ENCODE measurements around the gene C5orf47.

DNA sequence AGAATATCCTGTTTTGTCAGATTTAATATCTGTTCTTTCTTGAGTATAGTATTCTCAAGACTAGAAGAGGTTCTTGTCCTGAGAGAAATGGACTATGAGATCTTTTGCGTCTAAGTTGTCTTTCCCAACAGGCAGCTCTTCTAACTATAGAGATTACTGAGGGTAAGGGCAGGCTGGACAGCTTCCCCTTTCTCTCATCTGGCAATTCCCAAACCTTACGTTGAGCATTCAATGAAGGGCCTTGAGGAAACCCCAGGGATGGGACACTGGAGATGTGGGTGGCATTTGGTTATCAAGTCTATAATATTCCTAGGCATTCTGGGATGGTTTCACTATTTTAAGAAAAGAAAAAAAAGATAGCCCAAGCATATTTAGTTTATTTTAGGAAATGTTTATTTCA, 28.0 kb upstream of the C5orf47 start:
- TF ChIP-seq FOXM1 (IDR thresholded peaks at IDR 0.05; ENCODE audit: low read depth) (no peak), RFX5 (IDR thresholded peaks at IDR 0.05; ENCODE audit: low read length) (no peak), GATA2 (CRISPR knock-in tag; IDR thresholded peaks at IDR 0.05) (no peak), TAF1 (IDR thresholded peaks at IDR 0.05; ENCODE audit: borderline replicate concordance, low read depth, low read length) (no peak), CHD2 (IDR thresholded peaks at IDR 0.05; ENCODE audit: low read length, partially characterized antibody) (no peak), POLR2AphosphoS5 (IDR thresholded peaks at IDR 0.05; ENCODE audit: low read depth, low read length) (no peak), JUND (IDR thresholded peaks at IDR 0.05) (no peak), RCOR1 (IDR thresholded peaks at IDR 0.05; ENCODE audit: low read length) (no peak)
- TF ChIP-seq, protein P1, sequence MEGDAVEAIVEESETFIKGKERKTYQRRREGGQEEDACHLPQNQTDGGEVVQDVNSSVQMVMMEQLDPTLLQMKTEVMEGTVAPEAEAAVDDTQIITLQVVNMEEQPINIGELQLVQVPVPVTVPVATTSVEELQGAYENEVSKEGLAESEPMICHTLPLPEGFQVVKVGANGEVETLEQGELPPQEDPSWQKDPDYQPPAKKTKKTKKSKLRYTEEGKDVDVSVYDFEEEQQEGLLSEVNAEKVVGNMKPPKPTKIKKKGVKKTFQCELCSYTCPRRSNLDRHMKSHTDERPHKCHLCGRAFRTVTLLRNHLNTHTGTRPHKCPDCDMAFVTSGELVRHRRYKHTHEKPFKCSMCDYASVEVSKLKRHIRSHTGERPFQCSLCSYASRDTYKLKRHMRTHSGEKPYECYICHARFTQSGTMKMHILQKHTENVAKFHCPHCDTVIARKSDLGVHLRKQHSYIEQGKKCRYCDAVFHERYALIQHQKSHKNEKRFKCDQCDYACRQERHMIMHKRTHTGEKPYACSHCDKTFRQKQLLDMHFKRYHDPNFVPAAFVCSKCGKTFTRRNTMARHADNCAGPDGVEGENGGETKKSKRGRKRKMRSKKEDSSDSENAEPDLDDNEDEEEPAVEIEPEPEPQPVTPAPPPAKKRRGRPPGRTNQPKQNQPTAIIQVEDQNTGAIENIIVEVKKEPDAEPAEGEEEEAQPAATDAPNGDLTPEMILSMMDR (IDR thresholded peaks at IDR 0.05), result no peak
- TF ChIP-seq, protein P2, sequence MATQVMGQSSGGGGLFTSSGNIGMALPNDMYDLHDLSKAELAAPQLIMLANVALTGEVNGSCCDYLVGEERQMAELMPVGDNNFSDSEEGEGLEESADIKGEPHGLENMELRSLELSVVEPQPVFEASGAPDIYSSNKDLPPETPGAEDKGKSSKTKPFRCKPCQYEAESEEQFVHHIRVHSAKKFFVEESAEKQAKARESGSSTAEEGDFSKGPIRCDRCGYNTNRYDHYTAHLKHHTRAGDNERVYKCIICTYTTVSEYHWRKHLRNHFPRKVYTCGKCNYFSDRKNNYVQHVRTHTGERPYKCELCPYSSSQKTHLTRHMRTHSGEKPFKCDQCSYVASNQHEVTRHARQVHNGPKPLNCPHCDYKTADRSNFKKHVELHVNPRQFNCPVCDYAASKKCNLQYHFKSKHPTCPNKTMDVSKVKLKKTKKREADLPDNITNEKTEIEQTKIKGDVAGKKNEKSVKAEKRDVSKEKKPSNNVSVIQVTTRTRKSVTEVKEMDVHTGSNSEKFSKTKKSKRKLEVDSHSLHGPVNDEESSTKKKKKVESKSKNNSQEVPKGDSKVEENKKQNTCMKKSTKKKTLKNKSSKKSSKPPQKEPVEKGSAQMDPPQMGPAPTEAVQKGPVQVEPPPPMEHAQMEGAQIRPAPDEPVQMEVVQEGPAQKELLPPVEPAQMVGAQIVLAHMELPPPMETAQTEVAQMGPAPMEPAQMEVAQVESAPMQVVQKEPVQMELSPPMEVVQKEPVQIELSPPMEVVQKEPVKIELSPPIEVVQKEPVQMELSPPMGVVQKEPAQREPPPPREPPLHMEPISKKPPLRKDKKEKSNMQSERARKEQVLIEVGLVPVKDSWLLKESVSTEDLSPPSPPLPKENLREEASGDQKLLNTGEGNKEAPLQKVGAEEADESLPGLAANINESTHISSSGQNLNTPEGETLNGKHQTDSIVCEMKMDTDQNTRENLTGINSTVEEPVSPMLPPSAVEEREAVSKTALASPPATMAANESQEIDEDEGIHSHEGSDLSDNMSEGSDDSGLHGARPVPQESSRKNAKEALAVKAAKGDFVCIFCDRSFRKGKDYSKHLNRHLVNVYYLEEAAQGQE (IDR thresholded peaks at IDR 0.05; ENCODE audit: low read depth, low read length), result no peak
- TF ChIP-seq, protein P3, sequence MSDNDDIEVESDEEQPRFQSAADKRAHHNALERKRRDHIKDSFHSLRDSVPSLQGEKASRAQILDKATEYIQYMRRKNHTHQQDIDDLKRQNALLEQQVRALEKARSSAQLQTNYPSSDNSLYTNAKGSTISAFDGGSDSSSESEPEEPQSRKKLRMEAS (IDR thresholded peaks at IDR 0.05; ENCODE audit: low read depth), result no peak
- TF ChIP-seq, protein P4, sequence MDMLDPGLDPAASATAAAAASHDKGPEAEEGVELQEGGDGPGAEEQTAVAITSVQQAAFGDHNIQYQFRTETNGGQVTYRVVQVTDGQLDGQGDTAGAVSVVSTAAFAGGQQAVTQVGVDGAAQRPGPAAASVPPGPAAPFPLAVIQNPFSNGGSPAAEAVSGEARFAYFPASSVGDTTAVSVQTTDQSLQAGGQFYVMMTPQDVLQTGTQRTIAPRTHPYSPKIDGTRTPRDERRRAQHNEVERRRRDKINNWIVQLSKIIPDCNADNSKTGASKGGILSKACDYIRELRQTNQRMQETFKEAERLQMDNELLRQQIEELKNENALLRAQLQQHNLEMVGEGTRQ (IDR thresholded peaks at IDR 0.05; ENCODE audit: borderline replicate concordance, low read depth, low read length), result no peak
- TF ChIP-seq, protein P5, sequence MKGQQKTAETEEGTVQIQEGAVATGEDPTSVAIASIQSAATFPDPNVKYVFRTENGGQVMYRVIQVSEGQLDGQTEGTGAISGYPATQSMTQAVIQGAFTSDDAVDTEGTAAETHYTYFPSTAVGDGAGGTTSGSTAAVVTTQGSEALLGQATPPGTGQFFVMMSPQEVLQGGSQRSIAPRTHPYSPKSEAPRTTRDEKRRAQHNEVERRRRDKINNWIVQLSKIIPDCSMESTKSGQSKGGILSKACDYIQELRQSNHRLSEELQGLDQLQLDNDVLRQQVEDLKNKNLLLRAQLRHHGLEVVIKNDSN (IDR thresholded peaks at IDR 0.05; ENCODE audit: borderline replicate concordance, low read depth), result no peak
- TF ChIP-seq, protein P6, sequence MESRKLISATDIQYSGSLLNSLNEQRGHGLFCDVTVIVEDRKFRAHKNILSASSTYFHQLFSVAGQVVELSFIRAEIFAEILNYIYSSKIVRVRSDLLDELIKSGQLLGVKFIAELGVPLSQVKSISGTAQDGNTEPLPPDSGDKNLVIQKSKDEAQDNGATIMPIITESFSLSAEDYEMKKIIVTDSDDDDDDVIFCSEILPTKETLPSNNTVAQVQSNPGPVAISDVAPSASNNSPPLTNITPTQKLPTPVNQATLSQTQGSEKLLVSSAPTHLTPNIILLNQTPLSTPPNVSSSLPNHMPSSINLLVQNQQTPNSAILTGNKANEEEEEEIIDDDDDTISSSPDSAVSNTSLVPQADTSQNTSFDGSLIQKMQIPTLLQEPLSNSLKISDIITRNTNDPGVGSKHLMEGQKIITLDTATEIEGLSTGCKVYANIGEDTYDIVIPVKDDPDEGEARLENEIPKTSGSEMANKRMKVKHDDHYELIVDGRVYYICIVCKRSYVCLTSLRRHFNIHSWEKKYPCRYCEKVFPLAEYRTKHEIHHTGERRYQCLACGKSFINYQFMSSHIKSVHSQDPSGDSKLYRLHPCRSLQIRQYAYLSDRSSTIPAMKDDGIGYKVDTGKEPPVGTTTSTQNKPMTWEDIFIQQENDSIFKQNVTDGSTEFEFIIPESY (IDR thresholded peaks at IDR 0.05; ENCODE audit: borderline replicate concordance, low read depth), result no peak
